GM21576 (cell line): ENCODE measurements around the gene SCGB2B2.
"Not testable (repeated sequence)": the region's sequence is repeated elsewhere in the genome, so short reads cannot be mapped to it uniquely, and the experiment has no call there.

Experiments
- ATAC-seq: cut with Tn5 transposase; IDR thresholded peaks from one replicate; pipeline ENCODE4 v1.9.1; 2021; ENCODE audit warnings: mild to moderate bottlenecking, moderate library complexity; ENCODE audit not compliant: unreplicated experiment

The SCGB2B2 gene

GRCh38 chr19:34669305-34669704, 7.7 kb downstream of the SCGB2B2 start:
- ATAC-seq, result no peak

- ATAC-seq, result not testable (repeated sequence)
These were observed 8.3 kb downstream of the SCGB2B2 start for GRCh38 chr19:34668690-34669089.

GRCh38 chr19:34668077-34668689, 8.8 kb downstream of the SCGB2B2 start:
- ATAC-seq, result not testable (repeated sequence)

- no peak for ATAC-seq
These were observed 9.4 kb downstream of the SCGB2B2 start for GRCh38 chr19:34667349-34668076.

- no peak for ATAC-seq
These were observed 10.0 kb downstream of the SCGB2B2 start for GRCh38 chr19:34666958-34667265.

GRCh38 chr19:34666200-34666957, 10.6 kb downstream of the SCGB2B2 start:
- ATAC-seq, result no peak

GRCh38 chr19:34665275-34665674, 11.7 kb downstream of the SCGB2B2 start:
- not testable (repeated sequence) for ATAC-seq

- ATAC-seq, result no peak
These were observed 12.1 kb downstream of the SCGB2B2 start for GRCh38 chr19:34664870-34665269.

GRCh38 chr19:34664168-34664567, 12.8 kb downstream of the SCGB2B2 start:
- ATAC-seq, result no peak

GRCh38 chr19:34662919-34663318, 14.0 kb downstream of the SCGB2B2 start:
- no peak for ATAC-seq

GRCh38 chr19:34661357-34661756, 15.6 kb downstream of the SCGB2B2 start:
- no peak for ATAC-seq

- ATAC-seq, result no peak
These were observed 21.3 kb downstream of the SCGB2B2 start for GRCh38 chr19:34655651-34656050.

GRCh38 chr19:34654796-34655195, 22.2 kb downstream of the SCGB2B2 start:
- ATAC-seq, result no peak

- no peak for ATAC-seq
These were observed 25.2 kb downstream of the SCGB2B2 start for GRCh38 chr19:34651747-34652146.

- ATAC-seq, result no peak
These were observed 26.9 kb downstream of the SCGB2B2 start for GRCh38 chr19:34649886-34650543.

GRCh38 chr19:34645551-34645950, 31.4 kb downstream of the SCGB2B2 start:
- no peak for ATAC-seq

- no peak for ATAC-seq
These were observed 31.9 kb downstream of the SCGB2B2 start for GRCh38 chr19:34644991-34645461.

- no peak for ATAC-seq
These were observed 34.7 kb downstream of the SCGB2B2 start for GRCh38 chr19:34642241-34642640.

GRCh38 chr19:34639491-34640085, 37.4 kb downstream of the SCGB2B2 start:
- ATAC-seq, result no peak

- ATAC-seq, result no peak
These were observed 43.2 kb downstream of the SCGB2B2 start for GRCh38 chr19:34633802-34634201.
